Lower leg skin (tissue), 4 donors: Measurements from ENCODE around the gene SPINT4. TPM values are rescaled to one million over a fixed set of nuclear protein-coding genes. Genes with fewer than 3 reads are reported as not detected.

Experiments used
- DNase-seq, 2 donors: peaks; one replicate each; pipeline ENCODE4 v3.0.0-alpha.2; 2019; ENCODE audit warnings: low spot score in 2 of 2
- H3K4me3 ChIP-seq: fragments of 200-600 bp; sonication (generic); 2 replicates; pipeline ENCODE4 v1.5.1; 2017; ENCODE audit warnings: mild to moderate bottlenecking, low read depth; ENCODE audit not compliant: poor library complexity, severe bottlenecking
- CTCF ChIP-seq, 3 donors: fragments of 450-650 bp; IDR thresholded peaks; one replicate each; pipeline ENCODE4 v1.5.1; 2016; ENCODE audit warnings: antibody characterized with exemption in 3 of 3, mild to moderate bottlenecking in 3 of 3, moderate library complexity in 2 of 3
- POLR2A ChIP-seq, 2 donors: fragments of 450-650 bp; IDR thresholded peaks; one replicate each; pipeline ENCODE4 v1.6.1; 2016 to 2017; ENCODE audit warnings: antibody characterized with exemption in 2 of 2, mild to moderate bottlenecking in 1 of 2, moderate library complexity in 1 of 2
- WGBS, 2 donors: methylation state at CpG; one replicate each; pipeline ENCODE4 v1.1.5; 2018; 5-methylcytosine and 5-hydroxymethylcytosine counted together
- intact Hi-C: fragments of 100-400 bp; cut with DNase I; formaldehyde crosslinking; loops from one replicate; pipeline ENCODE4 v1.15.0; 2023; ENCODE audit warnings: low total_unique reads
- microRNA-seq, 2 donors: library from miRNA; unstranded; fragments of <30 nt; microRNA quantifications; one replicate each; pipeline ENCODE4, GENCODE V29; 2016; ENCODE audit warnings: borderline replicate concordance in 2 of 2, borderline number of aligned reads in 1 of 2
- total RNA-seq, 4 donors: library from RNA; depleted of rRNA; stranded (reverse); fragments of >200 nt; gene quantifications; one replicate each; pipeline ENCODE4 v1.1.0, GENCODE V29; 2016

Gene SPINT4
- total RNA-seq, 4 donors from 2014 or later = not detected

GRCh38 chr20:45768479-45768878 lies 46.3 kb downstream of the SPINT4 start:
- no peak for TF ChIP-seq POLR2A (IDR thresholded peaks at IDR 0.05)
- no peak for TF ChIP-seq CTCF (IDR thresholded peaks at IDR 0.05)
- no peak for DNase-seq
- intact Hi-C loops = loop anchor here (10.0 kb wide), 1 partner anchor 454 kb away; no protein-coding TSS in a partner anchor
- no peak overlapping the region for H3K4me3 ChIP-seq

- TF ChIP-seq CTCF (IDR thresholded peaks at IDR 0.05) (peak in 1 of 3 donors; percentile 82), POLR2A (IDR thresholded peaks at IDR 0.05) (no peak)
- intact Hi-C loops = loop anchor here (5.0 kb wide), 1 partner anchor 314 kb away; no protein-coding TSS in a partner anchor
- 23 to 28% methylated on average over 5 of the region's 5 CpGs for WGBS, 2 donors
Observed at GRCh38 chr20:45771182-45771759, 49.1 kb downstream of the SPINT4 start.

GRCh38 chr20:45772693-45773092 lies 50.5 kb downstream of the SPINT4 start:
- TF ChIP-seq POLR2A (IDR thresholded peaks at IDR 0.05) = no peak
- no peak for TF ChIP-seq CTCF (IDR thresholded peaks at IDR 0.05)
- no peak for DNase-seq
- H3K4me3 ChIP-seq = no peak overlapping the region
- intact Hi-C loops = loop anchor here (5.0 kb wide), 1 partner anchor 315 kb away; no protein-coding TSS in a partner anchor
- WGBS, 2 donors = 65 to 69% methylated on average over 3 of the region's 3 CpGs

More at GRCh38 chr20:45771182-45771759, 49.1 kb downstream of the SPINT4 start:
- peak; percentile 81 to 95 for DNase-seq
- H3K4me3 ChIP-seq = no peak overlapping the region

GRCh38 chr20:45774945-45775344 lies 52.8 kb downstream of the SPINT4 start:
- peak in 1 of 2 donors; percentile 32 for DNase-seq
- no peak overlapping the region for H3K4me3 ChIP-seq
- no peak for TF ChIP-seq POLR2A (IDR thresholded peaks at IDR 0.05)
- no peak for TF ChIP-seq CTCF (IDR thresholded peaks at IDR 0.05)
- WGBS, 2 donors = 39 to 56% methylated on average over 2 of the region's 2 CpGs
- intact Hi-C loops = loop anchor here (5.0 kb wide), 1 partner anchor 318 kb away; no protein-coding TSS in a partner anchor

GRCh38 chr20:45775411-45775810 lies 53.3 kb downstream of the SPINT4 start:
- no peak for DNase-seq
- intact Hi-C loops = no loop called here
- TF ChIP-seq CTCF (IDR thresholded peaks at IDR 0.05) (no peak), POLR2A (IDR thresholded peaks at IDR 0.05) (no peak)
- WGBS, 2 donors = 91 to 94% methylated on average over 6 of the region's 6 CpGs
- H3K4me3 ChIP-seq = no peak overlapping the region

Small RNA genes lying within 50 kb of the gene (microRNA-seq; reads per million reads assigned to microRNA genes)
- gene MIR3617 = 7.5 to 15.9 reads per million in 2 donors

Other genes with a start within 250 kb of the SPINT4 start
- not detected for gene SPINT3, start 206.7 kb upstream of the SPINT4 start, total RNA-seq
- 1 to 10 TPM in 1 of 4 donors, not detected in 3; 1.6 TPM for gene WFDC6, start 182.9 kb upstream of the SPINT4 start, total RNA-seq
- gene EPPIN, start 174.9 kb upstream of the SPINT4 start, total RNA-seq = not detected
- gene WFDC8, start 143.1 kb upstream of the SPINT4 start, total RNA-seq = not detected
- not detected for gene WFDC10A, start 92.6 kb upstream of the SPINT4 start, total RNA-seq
- gene WFDC9, start 91.1 kb upstream of the SPINT4 start, total RNA-seq = not detected
- gene WFDC11, start 52.1 kb upstream of the SPINT4 start, total RNA-seq = not detected
- gene WFDC13, start 20.3 kb upstream of the SPINT4 start, total RNA-seq = not detected
- 1 to 10 TPM in 1 of 4 donors, under 1 TPM in 1, not detected in 2; 0.54 to 1.9 TPM for gene WFDC10B, start 17.3 kb upstream of the SPINT4 start, total RNA-seq
- gene WFDC3, start 69.5 kb downstream of the SPINT4 start, total RNA-seq = 10 to 100 TPM in 3 of 4 donors, 1 to 10 TPM in 1; 8.4 to 37.2 (median 21.1) TPM
- gene DNTTIP1, start 69.6 kb downstream of the SPINT4 start, total RNA-seq = 10 to 100 TPM; 24.5 to 62.9 (median 43.5) TPM
- 10 to 100 TPM in 2 of 4 donors, 1 to 10 TPM in 2; 1.1 to 24.1 (median 10.2) TPM for gene UBE2C, start 90.3 kb downstream of the SPINT4 start, total RNA-seq
- 10 to 100 TPM in 1 of 4 donors, 1 to 10 TPM in 2, not detected in 1; 1.4 to 10.7 (median 2.6) TPM for gene TNNC2, start 105.0 kb downstream of the SPINT4 start, total RNA-seq
- gene SNX21, start 111.5 kb downstream of the SPINT4 start, total RNA-seq = 100 to 1,000 TPM; 159 to 236 (median 203) TPM
- gene ACOT8, start 135.0 kb downstream of the SPINT4 start, total RNA-seq = 10 to 100 TPM; 57.6 to 84.9 (median 61.4) TPM
- 1 to 10 TPM; 3.7 to 4.6 (median 4.0) TPM for gene ZSWIM3, start 135.3 kb downstream of the SPINT4 start, total RNA-seq
- gene ZSWIM1, start 158.9 kb downstream of the SPINT4 start, total RNA-seq = 10 to 100 TPM; 10.0 to 16.6 (median 13.5) TPM
- 1 to 10 TPM in 2 of 4 donors, under 1 TPM in 2; 0.59 to 3.6 (median 1.8) TPM for gene SPATA25, start 165.3 kb downstream of the SPINT4 start, total RNA-seq
- 10 to 100 TPM in 2 of 4 donors, 1 to 10 TPM in 2; 6.5 to 12.9 (median 9.5) TPM for gene NEURL2, start 168.9 kb downstream of the SPINT4 start, total RNA-seq
- gene CTSA, start 169.0 kb downstream of the SPINT4 start, total RNA-seq = 100 to 1,000 TPM in 3 of 4 donors, 10 to 100 TPM in 1; 89.1 to 122 (median 111) TPM
- gene PLTP, start 189.8 kb downstream of the SPINT4 start, total RNA-seq = 100 to 1,000 TPM in 1 of 4 donors, 10 to 100 TPM in 3; 37.4 to 114 (median 83.2) TPM
- 10 to 100 TPM; 34.5 to 63.2 (median 41.3) TPM for gene PCIF1, start 212.3 kb downstream of the SPINT4 start, total RNA-seq
- gene ZNF335, start 249.9 kb downstream of the SPINT4 start, total RNA-seq = 10 to 100 TPM; 21.6 to 38.6 (median 30.7) TPM